AG09309 (cell line): ENCODE results near the gene GAREM1.

Experiments
- DNase-seq: peaks from one replicate; pipeline ENCODE4 v3.0.0-alpha.2; 2010; ENCODE audit warnings: low read depth
- H3K4me3 ChIP-seq: 2 replicates; pipeline ENCODE4 v1.5.1; 2011; ENCODE audit warnings: mild to moderate bottlenecking, low read depth, low read length, moderate library complexity; ENCODE audit not compliant: control insufficient read depth
- TF ChIP-seq, protein P1 (sequence below): IDR thresholded peaks from 2 replicates; pipeline ENCODE4 v1.5.1; 2011; ENCODE audit warnings: mild to moderate bottlenecking, low read depth, low read length, inconsistent platforms; ENCODE audit not compliant: insufficient read depth, control insufficient read depth; ENCODE audit errors: missing control alignments

GAREM1 gene

DNA sequence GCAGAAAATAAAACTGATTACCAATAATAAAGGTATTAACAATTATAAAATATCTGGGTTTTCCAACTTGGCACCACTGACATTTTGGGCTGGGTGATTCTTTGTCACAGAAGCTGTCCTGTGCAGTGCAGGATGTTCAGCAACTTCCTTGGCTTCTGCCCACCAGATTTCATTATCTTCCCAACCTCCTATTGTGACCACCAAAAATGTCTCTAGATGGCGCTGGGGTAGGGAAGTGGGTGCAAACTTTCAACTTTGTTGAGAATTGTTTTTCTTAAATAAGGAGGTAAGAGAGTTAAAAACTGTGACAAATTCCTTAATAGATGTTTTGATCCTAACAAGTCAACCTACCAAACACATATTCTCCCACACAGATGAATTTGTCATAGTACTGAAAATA lies 90.1 kb downstream of the GAREM1 start:
- H3K4me3 ChIP-seq, result no peak overlapping the region
- TF ChIP-seq, protein P1, sequence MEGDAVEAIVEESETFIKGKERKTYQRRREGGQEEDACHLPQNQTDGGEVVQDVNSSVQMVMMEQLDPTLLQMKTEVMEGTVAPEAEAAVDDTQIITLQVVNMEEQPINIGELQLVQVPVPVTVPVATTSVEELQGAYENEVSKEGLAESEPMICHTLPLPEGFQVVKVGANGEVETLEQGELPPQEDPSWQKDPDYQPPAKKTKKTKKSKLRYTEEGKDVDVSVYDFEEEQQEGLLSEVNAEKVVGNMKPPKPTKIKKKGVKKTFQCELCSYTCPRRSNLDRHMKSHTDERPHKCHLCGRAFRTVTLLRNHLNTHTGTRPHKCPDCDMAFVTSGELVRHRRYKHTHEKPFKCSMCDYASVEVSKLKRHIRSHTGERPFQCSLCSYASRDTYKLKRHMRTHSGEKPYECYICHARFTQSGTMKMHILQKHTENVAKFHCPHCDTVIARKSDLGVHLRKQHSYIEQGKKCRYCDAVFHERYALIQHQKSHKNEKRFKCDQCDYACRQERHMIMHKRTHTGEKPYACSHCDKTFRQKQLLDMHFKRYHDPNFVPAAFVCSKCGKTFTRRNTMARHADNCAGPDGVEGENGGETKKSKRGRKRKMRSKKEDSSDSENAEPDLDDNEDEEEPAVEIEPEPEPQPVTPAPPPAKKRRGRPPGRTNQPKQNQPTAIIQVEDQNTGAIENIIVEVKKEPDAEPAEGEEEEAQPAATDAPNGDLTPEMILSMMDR, result no peak
- DNase-seq, result no peak

DNA sequence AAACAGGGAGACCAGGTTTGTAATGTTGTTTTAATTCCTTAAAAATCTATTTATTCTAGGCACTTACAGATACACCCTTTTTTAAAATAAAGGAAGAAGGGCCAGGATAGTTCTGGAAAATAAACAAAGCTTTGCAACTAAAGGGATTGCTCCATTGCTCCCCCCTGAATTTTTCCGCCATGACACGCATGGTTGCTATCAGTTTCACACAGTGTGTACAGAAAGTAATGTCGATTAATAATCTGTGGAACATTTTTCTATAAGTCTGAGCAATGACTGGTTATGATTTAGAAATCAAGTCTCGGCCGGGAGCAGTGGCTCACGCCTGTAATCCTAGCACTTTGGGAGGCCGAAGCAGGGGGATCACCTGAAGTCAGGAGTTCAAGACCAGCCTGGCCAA lies 90.8 kb downstream of the GAREM1 start:
- no peak for DNase-seq
- TF ChIP-seq, protein P1, result no peak
- no peak overlapping the region for H3K4me3 ChIP-seq

DNA sequence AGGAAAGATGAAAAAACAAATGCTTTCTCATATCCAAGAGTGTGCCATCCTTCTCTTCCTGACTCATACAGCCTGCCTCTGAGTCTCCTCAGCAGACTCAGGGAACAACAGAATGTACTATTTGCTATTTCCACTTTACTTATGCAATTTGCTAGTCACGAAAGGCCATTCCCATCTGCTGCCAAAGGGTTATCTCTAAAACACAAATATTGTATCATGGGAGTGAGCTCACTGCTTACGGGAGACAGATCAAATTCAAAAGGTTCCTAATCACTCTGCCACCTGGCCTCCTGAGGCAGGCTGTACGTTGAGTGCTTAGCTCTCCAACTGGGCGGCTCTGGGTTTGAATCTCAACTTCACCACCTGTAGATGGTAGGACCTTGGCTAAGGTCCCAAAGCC lies 92.0 kb downstream of the GAREM1 start:
- no peak overlapping the region for H3K4me3 ChIP-seq
- DNase-seq, result no peak
- TF ChIP-seq, protein P1, result no peak

DNA sequence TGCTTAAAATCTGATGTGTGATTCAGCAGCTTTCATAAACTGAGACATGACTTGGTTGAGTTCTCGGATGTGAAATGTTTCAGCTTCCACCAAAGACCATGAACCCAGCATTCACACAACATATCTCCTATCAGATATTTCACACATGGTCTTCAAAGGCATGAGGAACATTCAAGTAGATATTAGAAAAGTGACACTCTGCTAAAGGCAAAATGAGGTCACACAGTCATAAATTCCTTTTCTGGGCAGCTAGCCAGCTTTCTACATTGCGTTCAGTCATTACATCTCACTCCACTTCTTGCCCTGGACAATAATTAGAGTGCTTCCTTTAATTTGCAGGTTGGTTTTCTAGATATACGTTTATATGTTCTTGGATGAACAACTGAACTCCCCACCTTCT lies 96.7 kb downstream of the GAREM1 start:
- no peak overlapping the region for H3K4me3 ChIP-seq
- TF ChIP-seq, protein P1, result no peak
- DNase-seq, result no peak

DNA sequence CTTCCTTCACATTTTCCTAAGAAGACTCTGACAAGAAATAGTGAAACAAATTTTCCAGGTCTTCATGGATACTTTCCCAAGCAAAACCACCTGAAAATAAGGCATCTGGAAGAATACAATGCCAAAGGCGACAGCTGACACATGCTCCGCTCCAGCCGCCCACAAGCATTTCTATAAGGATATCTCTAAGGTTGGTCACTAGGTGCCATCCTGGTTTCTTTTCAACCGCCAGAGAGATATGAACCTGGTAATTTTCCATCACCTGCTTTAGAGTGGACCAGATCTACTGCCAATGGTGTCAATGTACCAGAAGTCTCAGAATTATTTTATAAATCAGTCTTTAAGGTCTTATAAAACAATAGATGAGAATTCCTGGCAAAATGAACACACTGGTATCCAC lies 97.2 kb downstream of the GAREM1 start:
- DNase-seq, result no peak
- no peak overlapping the region for H3K4me3 ChIP-seq
- TF ChIP-seq, protein P1, result no peak

DNA sequence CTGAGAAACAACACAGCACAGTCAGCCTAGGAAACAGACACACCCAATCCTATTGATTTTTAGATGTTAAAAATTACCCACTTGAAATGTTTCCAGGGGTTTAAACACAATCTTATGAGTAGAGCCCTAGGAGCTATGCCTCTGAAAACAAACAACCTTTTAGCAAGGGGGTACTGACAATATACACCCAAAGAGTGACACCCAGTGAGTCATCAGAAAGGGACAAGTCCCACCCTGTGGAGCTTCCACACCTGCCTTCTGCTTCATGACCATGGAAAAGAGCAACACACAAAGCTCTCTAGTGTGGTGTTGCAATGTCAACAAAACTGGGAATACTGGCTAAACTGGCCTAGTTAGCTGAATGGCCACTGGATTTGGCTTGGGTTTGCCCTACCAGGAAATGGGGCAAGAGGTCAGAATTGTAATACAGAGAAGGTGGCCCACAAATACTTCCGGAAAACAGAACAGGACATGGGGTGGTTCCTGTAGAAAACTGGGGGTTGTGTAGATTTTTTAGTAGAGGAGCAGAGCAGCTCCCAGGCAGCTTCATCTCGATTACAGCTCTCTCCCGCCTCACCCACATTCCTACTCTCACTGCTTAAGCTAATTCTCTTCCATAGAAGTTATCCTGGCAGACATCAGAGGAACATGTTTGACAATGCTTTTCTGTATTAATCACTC lies 98.2 kb downstream of the GAREM1 start:
- no peak overlapping the region for H3K4me3 ChIP-seq
- no peak for DNase-seq
- TF ChIP-seq, protein P1, result no peak

DNA sequence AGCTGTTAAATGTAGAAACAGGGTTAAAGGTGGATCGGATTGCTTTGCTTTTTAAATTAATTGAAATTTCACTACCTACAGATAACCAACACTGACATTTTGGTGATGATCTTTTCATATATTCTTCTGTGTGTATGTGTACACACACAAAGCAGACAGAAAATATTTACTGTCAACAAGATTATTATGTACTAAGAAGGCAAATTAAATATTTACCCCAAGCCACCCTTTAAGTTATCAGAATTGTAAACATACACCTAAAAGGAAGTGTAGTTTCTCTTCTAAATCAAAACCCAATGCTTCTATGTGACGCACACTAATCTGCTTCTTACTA lies 98.7 kb downstream of the GAREM1 start:
- no peak for DNase-seq
- H3K4me3 ChIP-seq, result no peak overlapping the region
- TF ChIP-seq, protein P1, result no peak
